A549 (cell line): Measurements from ENCODE around the gene TMED8. TPM values are rescaled to one million over a fixed set of nuclear protein-coding genes. Genes with fewer than 3 reads are reported as not detected.
A peak's percentile ranks its signal among the peaks of the same experiment; 100 is the strongest.

Experiments
- ATAC-seq, 2 experiments: fragments of 200-7000 bp in 1 of 2; fragments of >200 bp in 1 of 2; cut with Nextera tagmentation in 1 of 2; cut with Tn5 transposase in 1 of 2; 3 replicates each; pipeline versions ENCODE4 v1.8.0 to v1.9.1; 2018 to 2020; ENCODE audit warnings: mild to moderate bottlenecking in 1 of 2, moderate library complexity in 1 of 2
- CTCF ChIA-PET: fragments of 300-600 bp; sonication (Branson Sonifier 250); formaldehyde crosslinking; extraction: SDS; loops from one replicate; lab custom pipeline; 2021; ENCODE audit warnings: antibody characterized with exemption, inconsistent platforms; lab: Yijun Ruan, JAX
- POLR2A ChIA-PET: fragments of 350-600 bp; formaldehyde crosslinking; extraction: SDS; loops from one replicate; lab custom pipeline; 2021; ENCODE audit warnings: antibody characterized with exemption, inconsistent platforms; lab: Yijun Ruan, JAX
- DNase-seq, 2 experiments: peaks; one replicate each; pipeline versions ENCODE4 v3.0.0 to v3.0.0-alpha.2; 2011 to 2016; ENCODE audit warnings: low read depth in 1 of 2, low spot score in 1 of 2
- FAIRE-seq: peaks from 2 replicates; lab custom pipeline; 2011; peaks lifted over from hg19 to GRCh38; lab: Jason Lieb, UNC
- H3K27ac ChIP-seq, 2 experiments: fragments of >200 bp; sonication (Bioruptor Twin); formaldehyde crosslinking; 3 replicates each; pipeline ENCODE4 v1.5.1; 2016 to 2017
- H3K4me1 ChIP-seq: fragments of >200 bp; sonication (Bioruptor Twin); formaldehyde crosslinking; 3 replicates; pipeline ENCODE4 v1.6.1; 2016
- H3K4me2 ChIP-seq: fragments of >200 bp; sonication (Bioruptor Twin); formaldehyde crosslinking; 3 replicates; pipeline ENCODE4 v1.6.1; 2016
- H3K4me3 ChIP-seq: fragments of >200 bp; sonication (Bioruptor Twin); formaldehyde crosslinking; 3 replicates; pipeline ENCODE4 v1.5.1; 2016
- H3K9me3 ChIP-seq: fragments of >200 bp; sonication (Bioruptor Twin); formaldehyde crosslinking; 3 replicates; pipeline ENCODE4 v1.6.1; 2016
- BCL3 ChIP-seq: fragments of >200 bp; sonication (Bioruptor Twin); formaldehyde crosslinking; IDR thresholded peaks from 3 replicates; pipeline ENCODE4 v1.6.1; 2016
- BHLHE40 ChIP-seq: IDR thresholded peaks from 2 replicates; pipeline ENCODE4 v1.6.1; 2012; ENCODE audit warnings: low read depth, low read length, inconsistent platforms
- CEBPB ChIP-seq, 2 experiments: fragments of >200 bp in 1 of 2; sonication (Bioruptor Twin) in 1 of 2; formaldehyde crosslinking in 1 of 2; IDR thresholded peaks; 2 replicates each; pipeline ENCODE4 v1.6.1; 2012 to 2016
- CHD2 ChIP-seq: fragments of 150-350 bp; IDR thresholded peaks from 2 replicates; pipeline ENCODE4 v1.6.1; 2014; ENCODE audit warnings: low read length; ENCODE audit not compliant: partially characterized antibody
- CHD4 ChIP-seq: fragments of 200-600 bp; sonication (generic); IDR thresholded peaks from 2 replicates; pipeline ENCODE4 v1.6.1; 2016; ENCODE audit warnings: antibody characterized with exemption, mild to moderate bottlenecking, borderline replicate concordance
- E2F6 ChIP-seq: IDR thresholded peaks from 2 replicates; pipeline ENCODE4 v1.6.1; 2012; ENCODE audit warnings: low read depth, borderline replicate concordance
- EHMT2 ChIP-seq: fragments of 200-600 bp; sonication (generic); IDR thresholded peaks from 2 replicates; pipeline ENCODE4 v1.6.1; 2016; ENCODE audit warnings: antibody characterized with exemption, low read depth, mild to moderate bottlenecking, moderate library complexity
- FOXS1 ChIP-seq: fragments of 250-450 bp; sonication (Bioruptor Pico); IDR thresholded peaks from 2 replicates; pipeline ENCODE4 v1.5.0; 2020; ENCODE audit warnings: mild to moderate bottlenecking, moderate library complexity
- HMGXB4 ChIP-seq: fragments of 250-450 bp; sonication (Bioruptor Pico); IDR thresholded peaks from 2 replicates; pipeline ENCODE4 v1.5.0; 2021; ENCODE audit warnings: mild to moderate bottlenecking, moderate library complexity, borderline replicate concordance
- HOXB5 ChIP-seq: fragments of 250-450 bp; sonication (Bioruptor Pico); IDR thresholded peaks from 2 replicates; pipeline ENCODE4 v1.5.0; 2020; ENCODE audit warnings: mild to moderate bottlenecking, moderate library complexity
- KDM1A ChIP-seq: fragments of 200-600 bp; sonication (generic); IDR thresholded peaks from 2 replicates; pipeline ENCODE4 v1.6.1; 2016; ENCODE audit warnings: low read depth, mild to moderate bottlenecking
- MAFK ChIP-seq: fragments of 450-650 bp; IDR thresholded peaks from 2 replicates; pipeline ENCODE4 v1.6.1; 2014; ENCODE audit not compliant: partially characterized antibody
- MAX ChIP-seq: IDR thresholded peaks from 2 replicates; pipeline ENCODE4 v1.6.1; 2012
- NPAS2 ChIP-seq: fragments of 250-450 bp; sonication (Bioruptor Pico); IDR thresholded peaks from 2 replicates; pipeline ENCODE4 v1.8.0; 2022; ENCODE audit warnings: mild to moderate bottlenecking, moderate library complexity, borderline replicate concordance
- POLR2A ChIP-seq: IDR thresholded peaks from 2 replicates; pipeline ENCODE4 v1.6.1; 2012; ENCODE audit warnings: mild to moderate bottlenecking, low read length
- POLR2AphosphoS2 ChIP-seq: conservative IDR thresholded peaks from 2 replicates; pipeline ENCODE4 v1.6.1; 2012; ENCODE audit warnings: low read length, improper control_type of control experiment, inconsistent platforms
- RAD21 ChIP-seq, 2 experiments: fragments of >200 bp in 1 of 2; sonication (Bioruptor Twin) in 1 of 2; formaldehyde crosslinking in 1 of 2; IDR thresholded peaks in 1 of 2; conservative IDR thresholded peaks in 1 of 2; 2 replicates in 1 of 2; 3 replicates in 1 of 2; pipeline ENCODE4 v1.6.1; 2012 to 2018; ENCODE audit warnings: inconsistent platforms in 1 of 2
- REST ChIP-seq: fragments of 200-600 bp; sonication (generic); IDR thresholded peaks from 2 replicates; pipeline ENCODE4 v1.6.1; 2016; ENCODE audit warnings: antibody characterized with exemption, mild to moderate bottlenecking, moderate library complexity
- RFX5 ChIP-seq: fragments of 450-650 bp; IDR thresholded peaks from 2 replicates; pipeline ENCODE4 v1.7.1; 2014; ENCODE audit warnings: antibody characterized with exemption, mild to moderate bottlenecking, moderate library complexity
- RNF2 ChIP-seq: fragments of 200-600 bp; sonication (generic); IDR thresholded peaks from 2 replicates; pipeline ENCODE4 v1.6.1; 2016; ENCODE audit warnings: low read depth, mild to moderate bottlenecking, antibody characterized with exemption, moderate library complexity, borderline replicate concordance
- TP53 ChIP-seq: fragments of 250-450 bp; sonication (Bioruptor Pico); IDR thresholded peaks from 2 replicates; pipeline ENCODE4 v1.5.0; 2021; ENCODE audit warnings: mild to moderate bottlenecking, moderate library complexity
- ZC3H11A ChIP-seq: fragments of 450-650 bp; IDR thresholded peaks from 2 replicates; pipeline ENCODE4 v1.6.1; 2014; ENCODE audit warnings: antibody characterized with exemption, mild to moderate bottlenecking
- WGBS: methylation state at CpG from one replicate; pipeline ENCODE4 v1.1.6; 2017; ENCODE audit errors: missing lambda C conversion rate; 5-methylcytosine and 5-hydroxymethylcytosine counted together
- polyA plus RNA-seq, 4 experiments: library from polyadenylated mRNA; depleted of rRNA in 3 of 4; stranded (reverse); fragments of >200 nt; fragmentation: RNase III in 1 of 4; extraction: RNeasy Plus Mini Kit Qiagen cat#74134 plus additional on column Dnase treatment in 1 of 4; gene quantifications; 2 replicates in 3 of 4; 3 replicates in 1 of 4; pipeline ENCODE4 v1.2.3, GENCODE V29; 2011 to 2017

Gene TMED8
- polyA plus RNA-seq, 2 of the 4 experiments (the other 2 are of a cell fraction) = 8.8 to 13.9 TPM

DNA sequence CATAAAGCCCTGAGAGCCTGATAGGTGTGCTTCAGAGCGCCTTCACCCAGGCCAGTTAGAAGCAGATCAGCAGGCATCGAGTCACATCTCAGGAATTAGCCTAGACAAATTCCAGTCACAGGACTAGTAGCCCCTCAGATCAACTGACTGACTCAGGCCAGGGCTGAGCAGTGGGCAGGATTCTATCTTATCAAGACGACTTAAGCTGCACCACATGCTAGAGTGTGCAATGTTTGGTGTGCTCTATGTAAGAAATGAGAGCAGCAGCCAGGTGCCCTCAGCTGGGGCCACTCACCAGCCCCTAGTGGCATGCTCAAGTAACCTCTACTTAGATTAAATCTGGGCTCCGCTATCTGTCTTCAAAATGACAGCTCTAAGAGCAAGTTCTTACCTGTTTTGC lies 86.2 kb downstream of the TMED8 start:
- no peak for TF ChIP-seq CHD4
- TF ChIP-seq CHD2 = no peak
- TF ChIP-seq TP53 (CRISPR knock-in tag) = no peak
- TF ChIP-seq ZC3H11A = no peak
- TF ChIP-seq CEBPB (IDR thresholded peaks at IDR 0.05) = no peak
- TF ChIP-seq POLR2AphosphoS2 = no peak
- no peak for TF ChIP-seq BHLHE40
- no peak for TF ChIP-seq POLR2A
- TF ChIP-seq MAFK = no peak
- TF ChIP-seq E2F6 = no peak
- no peak for TF ChIP-seq HMGXB4 (CRISPR knock-in tag)
- TF ChIP-seq REST = no peak
- TF ChIP-seq NPAS2 (CRISPR knock-in tag) = no peak
- TF ChIP-seq KDM1A = no peak
- ATAC-seq (peak; percentile 70 to 79; a peak in 4 of 6 replicates), DNase-seq (no peak), FAIRE-seq (no peak)
- Histone ChIP-seq H3K27ac (no peak overlapping the region), H3K4me2 (no peak overlapping the region), H3K4me1 (no peaks in the 10 kb centered on the region), H3K9me3 (no peaks in the 10 kb centered on the region), H3K4me3 (no peak overlapping the region)
- ChIA-PET POLR2A (interaction anchor here (1.5 kb wide), 1 partner anchor 30 kb away, joined by 3 read pairs; the partner anchor contains the start of genes GSTZ1 and POMT2), CTCF (interaction anchor here (0.6 to 19.2 kb wide), 7 partner anchors 10 to 501 kb away, joined by 3 to 622 read pairs (median 5); no protein-coding TSS in a partner anchor)
- WGBS = 80% methylated on average over 4 of the region's 4 CpGs

DNA sequence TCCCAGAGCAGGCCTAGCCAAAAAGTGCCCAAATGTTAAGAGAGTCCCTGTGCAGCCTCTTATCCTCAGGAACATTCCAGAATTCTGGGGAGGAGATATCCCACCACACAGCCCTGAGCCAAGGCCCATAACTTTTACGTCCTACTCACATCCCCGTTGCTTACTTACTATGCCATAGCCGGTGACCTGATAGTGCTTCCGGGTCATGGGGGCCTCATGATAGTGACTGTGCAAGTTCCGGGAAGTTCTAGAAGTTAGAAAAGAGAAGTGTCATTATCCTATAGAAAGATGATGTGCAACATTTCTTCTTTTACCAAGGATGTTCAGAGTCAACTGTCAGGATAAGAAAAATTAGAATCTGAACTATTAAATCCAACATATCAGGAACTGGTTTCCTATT lies 90.3 kb downstream of the TMED8 start:
- Histone ChIP-seq H3K4me2 (no peak overlapping the region), H3K4me3 (no peak overlapping the region), H3K4me1 (no peaks in the 10 kb centered on the region), H3K9me3 (no peaks in the 10 kb centered on the region), H3K27ac (no peak overlapping the region)
- 95% methylated on average over 5 of the region's 5 CpGs for WGBS
- no peak for ATAC-seq
- no peak for FAIRE-seq
- no peak for DNase-seq
- CTCF ChIA-PET = interaction anchor here (3.1 to 7.1 kb wide), 2 partner anchors 14 to 134 kb away, joined by 8 to 53 read pairs; no protein-coding TSS in a partner anchor
- POLR2A ChIA-PET = interaction anchor here (0.7 kb wide), 1 partner anchor 40 kb away, joined by 5 read pairs; no protein-coding TSS in a partner anchor
- TF ChIP-seq RFX5 = no peak
- no peak for TF ChIP-seq ZC3H11A
- no peak for TF ChIP-seq EHMT2
- TF ChIP-seq REST = no peak
- no peak for TF ChIP-seq HOXB5
- no peak for TF ChIP-seq FOXS1 (CRISPR knock-in tag)
- no peak for TF ChIP-seq NPAS2 (CRISPR knock-in tag)
- no peak for TF ChIP-seq MAX
- no peak for TF ChIP-seq RNF2
- no peak for TF ChIP-seq HMGXB4 (CRISPR knock-in tag)
- TF ChIP-seq RAD21 (conservative IDR thresholded peaks at IDR 0.05 in 1 of 2, IDR thresholded peaks at IDR 0.05 in 1 of 2) = no peak
- no peak for TF ChIP-seq KDM1A
- no peak for TF ChIP-seq BCL3
